Embryonic facial prominence (tissue), 1 donor: ENCODE data around the gene SELENOF.
"Not testable (repeated sequence)": the region's sequence is repeated elsewhere in the genome, so short reads cannot be mapped to it uniquely, and the experiment has no call there.

Experiments
- DNase-seq: peaks from one replicate; pipeline ENCODE4 v3.0.0-alpha.2; 2016; ENCODE audit errors: extremely low spot score

Gene SELENOF

GRCh38 chr1:86858524-86859261 lies 55.2 kb downstream of the SELENOF start:
- no peak for DNase-seq

GRCh38 chr1:86856196-86856595 lies 57.7 kb downstream of the SELENOF start:
- no peak for DNase-seq

- DNase-seq = no peak
These were observed 59.6 kb downstream of the SELENOF start for GRCh38 chr1:86854352-86854751.

GRCh38 chr1:86852782-86853408 lies 61.0 kb downstream of the SELENOF start:
- no peak for DNase-seq

- no peak for DNase-seq
These were observed 61.6 kb downstream of the SELENOF start for GRCh38 chr1:86852289-86852688.

- no peak for DNase-seq
These were observed 64.2 kb downstream of the SELENOF start for GRCh38 chr1:86849756-86850155.

GRCh38 chr1:86848654-86849053 lies 65.3 kb downstream of the SELENOF start:
- DNase-seq = no peak

GRCh38 chr1:86846164-86846647 lies 67.7 kb downstream of the SELENOF start:
- DNase-seq = no peak

GRCh38 chr1:86845514-86845913 lies 68.4 kb downstream of the SELENOF start:
- DNase-seq = no peak

- no peak for DNase-seq
These were observed 72.8 kb downstream of the SELENOF start for GRCh38 chr1:86841116-86841515.

GRCh38 chr1:86833461-86834215 lies 80.3 kb downstream of the SELENOF start:
- peak; percentile 67 for DNase-seq

- no peak for DNase-seq
These were observed 81.5 kb downstream of the SELENOF start for GRCh38 chr1:86832433-86832832.

- DNase-seq = no peak
These were observed 84.6 kb downstream of the SELENOF start for GRCh38 chr1:86829321-86829720.

GRCh38 chr1:86828024-86828423 lies 85.9 kb downstream of the SELENOF start:
- no peak for DNase-seq

GRCh38 chr1:86826856-86827255 lies 87.1 kb downstream of the SELENOF start:
- no peak for DNase-seq

- DNase-seq = peak; percentile 25
These were observed 88.6 kb downstream of the SELENOF start for GRCh38 chr1:86825319-86825718.

GRCh38 chr1:86823821-86824500 lies 90.0 kb downstream of the SELENOF start:
- no peak for DNase-seq

GRCh38 chr1:86823386-86823785 lies 90.5 kb downstream of the SELENOF start:
- no peak for DNase-seq

- no peak for DNase-seq
These were observed 91.5 kb downstream of the SELENOF start for GRCh38 chr1:86822459-86822858.

GRCh38 chr1:86821956-86822355 lies 92.0 kb downstream of the SELENOF start:
- DNase-seq = no peak

- not testable (repeated sequence) for DNase-seq
These were observed 94.0 kb downstream of the SELENOF start for GRCh38 chr1:86819970-86820369.

- not testable (repeated sequence) for DNase-seq
These were observed 96.6 kb downstream of the SELENOF start for GRCh38 chr1:86817246-86817826.
